Peyer's patch (tissue), 4 donors: Measurements from ENCODE around the gene TMX2.

Experiments
- POLR2A ChIP-seq, 2 donors: fragments of 450-650 bp; IDR thresholded peaks; one replicate each; pipeline ENCODE4 v1.5.1; 2017; ENCODE audit warnings: antibody characterized with exemption in 2 of 2, mild to moderate bottlenecking in 2 of 2, moderate library complexity in 2 of 2
- TF ChIP-seq, protein P1 (sequence below), 6 experiments: fragments of 450-650 bp in 4 of 6; fragments of 200-600 bp in 2 of 6; sonication (generic) in 1 of 6; IDR thresholded peaks; one replicate each; pipeline ENCODE4 v1.5.1; 2017 to 2019; ENCODE audit warnings: antibody characterized with exemption in 6 of 6, mild to moderate bottlenecking in 3 of 6, moderate library complexity in 1 of 6

DNA sequence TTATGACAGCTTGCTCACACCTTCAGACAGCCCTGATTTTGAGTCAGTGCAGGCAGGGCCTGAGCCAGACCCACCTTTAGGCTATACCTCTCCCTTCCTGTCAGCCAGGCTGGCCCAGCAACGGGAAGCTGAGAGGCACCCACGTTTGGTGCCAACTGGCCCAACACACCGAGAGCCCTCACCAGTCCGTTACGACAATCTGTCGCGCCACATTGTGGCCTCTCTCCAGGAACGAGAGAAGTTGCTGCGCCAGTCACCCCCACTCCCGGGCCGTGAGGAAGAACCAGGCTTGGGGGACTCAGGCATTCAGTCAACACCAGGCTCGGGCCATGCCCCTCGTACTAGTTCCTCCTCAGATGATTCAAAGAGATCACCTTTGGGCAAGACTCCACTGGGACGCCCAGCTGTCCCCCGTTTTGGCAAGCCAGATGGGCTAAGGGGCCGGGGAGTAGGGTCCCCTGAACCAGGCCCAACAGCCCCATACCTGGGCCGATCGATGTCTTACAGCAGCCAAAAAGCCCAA is 13.5 kb upstream of the TMX2 start:
- TF ChIP-seq, protein P1, sequence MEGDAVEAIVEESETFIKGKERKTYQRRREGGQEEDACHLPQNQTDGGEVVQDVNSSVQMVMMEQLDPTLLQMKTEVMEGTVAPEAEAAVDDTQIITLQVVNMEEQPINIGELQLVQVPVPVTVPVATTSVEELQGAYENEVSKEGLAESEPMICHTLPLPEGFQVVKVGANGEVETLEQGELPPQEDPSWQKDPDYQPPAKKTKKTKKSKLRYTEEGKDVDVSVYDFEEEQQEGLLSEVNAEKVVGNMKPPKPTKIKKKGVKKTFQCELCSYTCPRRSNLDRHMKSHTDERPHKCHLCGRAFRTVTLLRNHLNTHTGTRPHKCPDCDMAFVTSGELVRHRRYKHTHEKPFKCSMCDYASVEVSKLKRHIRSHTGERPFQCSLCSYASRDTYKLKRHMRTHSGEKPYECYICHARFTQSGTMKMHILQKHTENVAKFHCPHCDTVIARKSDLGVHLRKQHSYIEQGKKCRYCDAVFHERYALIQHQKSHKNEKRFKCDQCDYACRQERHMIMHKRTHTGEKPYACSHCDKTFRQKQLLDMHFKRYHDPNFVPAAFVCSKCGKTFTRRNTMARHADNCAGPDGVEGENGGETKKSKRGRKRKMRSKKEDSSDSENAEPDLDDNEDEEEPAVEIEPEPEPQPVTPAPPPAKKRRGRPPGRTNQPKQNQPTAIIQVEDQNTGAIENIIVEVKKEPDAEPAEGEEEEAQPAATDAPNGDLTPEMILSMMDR (IDR thresholded peaks at IDR 0.05): no peak
- TF ChIP-seq POLR2A (IDR thresholded peaks at IDR 0.05): no peak
